ENCODE data around the gene ACER2. TPM values are rescaled to one million over a fixed set of nuclear protein-coding genes. Genes with fewer than 3 reads are reported as not detected.

ACER2 gene
- total and polyA plus RNA-seq, 2 of the 8 experiments (the other 6 are each of a cell fraction or from before 2014, with no cell fraction given) = 7.4 to 8.8 TPM

DNA sequence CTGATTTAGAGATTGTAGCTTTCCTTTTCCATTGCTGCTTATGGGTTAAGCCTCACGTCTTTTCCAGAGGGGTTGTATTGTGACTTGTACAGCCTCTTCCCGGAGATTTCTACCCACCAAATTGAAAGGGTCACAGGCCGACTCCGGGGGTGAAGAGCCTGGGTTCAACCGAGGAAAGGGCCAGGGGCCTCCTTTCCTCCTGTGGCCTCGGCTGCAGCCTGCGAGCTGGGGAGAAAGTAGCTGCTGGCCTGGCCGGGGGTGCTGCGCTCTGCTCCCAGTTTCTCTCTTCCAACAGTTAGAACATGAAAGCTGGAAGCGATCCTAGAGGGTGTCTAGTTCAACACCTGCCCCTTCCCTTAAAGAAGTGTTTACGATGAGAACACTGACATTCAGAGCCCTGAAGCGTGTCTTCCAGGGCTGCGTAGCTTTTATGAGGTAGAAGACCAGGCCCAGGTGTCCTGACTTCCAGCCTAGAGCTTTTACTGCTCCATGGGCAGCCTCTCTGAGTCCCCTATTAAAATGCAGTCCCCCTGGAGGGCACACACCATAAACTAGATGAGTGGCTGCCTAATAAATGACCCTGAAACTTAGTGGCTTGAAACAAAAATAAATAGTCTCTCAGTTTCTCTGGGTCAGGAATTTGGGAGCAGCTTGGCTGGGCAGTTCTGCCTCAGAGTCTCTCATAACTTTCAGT is 56.9 kb downstream of the ACER2 start (continued):
- no peak for TF ChIP-seq SUZ12 (IDR thresholded peaks at IDR 0.05; ENCODE audit: low read length)
- no peak for TF ChIP-seq CBX5 (IDR thresholded peaks at IDR 0.05; ENCODE audit: low read depth, low read length)

All from H1 (cell line).